ENCODE data around the gene PEX11A. TPM values are rescaled to one million over a fixed set of nuclear protein-coding genes. Genes with fewer than 3 reads are reported as not detected.

The PEX11A gene
- total and polyA plus RNA-seq, 2 of the 8 experiments (the other 6 are each of a cell fraction or from before 2014, with no cell fraction given): 2.9 to 3.0 TPM

DNA sequence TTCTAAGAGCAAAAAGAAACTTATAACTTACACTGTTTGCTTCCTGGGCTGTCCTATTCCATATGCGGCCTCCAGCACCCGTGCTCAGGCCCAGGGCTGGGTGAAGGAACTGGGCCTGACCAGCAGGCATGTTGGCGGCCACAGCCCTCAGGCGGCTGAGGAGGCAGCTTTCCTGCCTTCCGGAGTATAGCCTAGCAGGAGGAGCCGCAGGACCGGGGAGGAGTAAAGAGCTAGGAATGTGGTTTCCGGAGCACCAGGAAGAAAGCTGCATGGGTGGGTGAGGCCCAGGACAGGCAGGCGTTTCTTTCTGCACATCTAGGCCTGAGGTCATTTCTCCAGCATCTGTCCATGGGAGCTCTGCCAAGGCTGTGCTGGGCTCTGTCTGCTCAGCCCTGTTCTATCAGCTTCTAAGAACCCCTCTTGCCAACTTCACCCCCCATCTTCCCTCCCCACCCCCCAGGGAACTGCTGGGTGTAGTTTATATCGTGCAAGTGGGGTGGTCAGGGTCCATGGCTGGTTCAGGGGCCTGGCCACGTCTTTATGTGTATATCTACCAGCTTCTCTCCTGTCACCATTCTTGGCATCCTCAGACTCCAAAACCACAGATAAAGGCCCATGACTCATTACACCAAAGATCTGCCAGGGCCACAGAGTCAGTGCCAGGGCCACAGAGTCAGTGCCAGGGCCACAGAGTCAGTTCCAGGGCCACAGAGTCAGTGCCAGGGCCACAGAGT is 27.5 kb downstream of the PEX11A start:
- CTCF ChIA-PET (ENCODE audit: partially characterized antibody): interaction anchor here (0.9 to 4.1 kb wide), 5 partner anchors 9 to 174 kb away, joined by 3 to 42 read pairs (median 4); no protein-coding TSS in a partner anchor

More for the DNA sequence above, 27.5 kb downstream of the PEX11A start:
- H3K36me3 ChIP-seq (ENCODE audit: control insufficient read depth in 2 of 4, insufficient read depth in 4 of 4, low read length in 3 of 4): no peaks in the 10 kb centered on the region
- no peak overlapping the region for H3K4ac ChIP-seq (replicated peaks; ENCODE audit: insufficient read length, low read depth, low read length)
- H3K79me1 ChIP-seq (ENCODE audit: low read depth, low read length): no peaks in the 10 kb centered on the region
- H3K4me3 ChIP-seq (ENCODE audit: extremely low read depth in 1 of 4, insufficient read depth in 2 of 4, low read depth in 3 of 4, low read length in 4 of 4): no peak overlapping the region
- DNase-seq (ENCODE audit: low read depth in 1 of 2, low spot score in 2 of 2) (no peak), FAIRE-seq (no peak)
- peaks cover 0 to 18% (median 12%) of the 10 kb centered on the region in 4 experiments; a peak in 5 of 7 replicates for H3K27me3 ChIP-seq (replicated peaks in 1 of 4; ENCODE audit: control insufficient read depth in 3 of 4, extremely low read depth in 1 of 4, insufficient read depth in 3 of 4, low read length in 3 of 4)
- H4K8ac ChIP-seq (ENCODE audit: extremely low read depth, insufficient read depth, low read length): no peak overlapping the region; the same call in 1 of the 2 replicates
- TF ChIP-seq SRF (IDR thresholded peaks at IDR 0.05; ENCODE audit: low read depth, low read length) (no peak), SIRT6 (IDR thresholded peaks at IDR 0.05; ENCODE audit: low read length) (no peak), SP2 (IDR thresholded peaks at IDR 0.05; ENCODE audit: low read length) (no peak), NANOG (IDR thresholded peaks at IDR 0.05; ENCODE audit: insufficient read depth, low read depth, low read length, poor library complexity, severe bottlenecking) (no peak), CHD2 (IDR thresholded peaks at IDR 0.05; ENCODE audit: low read length) (no peak), EP300 (IDR thresholded peaks at IDR 0.05; ENCODE audit: borderline replicate concordance in 1 of 2, low read depth in 2 of 2, low read length in 2 of 2) (no peak), ASH2L (IDR thresholded peaks at IDR 0.05; ENCODE audit: low read length) (no peak), TCF12 (IDR thresholded peaks at IDR 0.05; ENCODE audit: low read depth, low read length) (no peak)
- TF ChIP-seq, protein P1, sequence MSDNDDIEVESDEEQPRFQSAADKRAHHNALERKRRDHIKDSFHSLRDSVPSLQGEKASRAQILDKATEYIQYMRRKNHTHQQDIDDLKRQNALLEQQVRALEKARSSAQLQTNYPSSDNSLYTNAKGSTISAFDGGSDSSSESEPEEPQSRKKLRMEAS (IDR thresholded peaks at IDR 0.05): no peak
- H2BK5ac ChIP-seq (ENCODE audit: low read depth, low read length): no peak overlapping the region
- 0 out of 2 replicates have a peak overlapping the region, but pooled peaks have one; percentile 17 for H2BK12ac ChIP-seq (ENCODE audit: low read depth, low read length)
- peaks cover 0 to 11% (median 7%) of the 10 kb centered on the region in 4 experiments; a peak in 6 of 7 replicates for H3K4me1 ChIP-seq (replicated peaks in 1 of 4; ENCODE audit: control insufficient read depth in 3 of 4, insufficient read depth in 4 of 4, low read length in 3 of 4)
- no peak overlapping the region for H4K5ac ChIP-seq (ENCODE audit: insufficient read length, low read depth, low read length)
- no peaks in the 10 kb centered on the region for H3K79me2 ChIP-seq (ENCODE audit: control insufficient read depth in 1 of 2, insufficient read depth in 2 of 2, low read length in 2 of 2)
- no peak overlapping the region for H2BK15ac ChIP-seq (ENCODE audit: low read length)
- H2AK5ac ChIP-seq (ENCODE audit: low read depth, low read length): 0 out of 2 replicates have a peak overlapping the region, but pooled peaks have one; percentile 53
- H3K9me3 ChIP-seq (ENCODE audit: insufficient read depth in 2 of 2, low read depth in 1 of 2, low read length in 1 of 2): no peaks in the 10 kb centered on the region
- H2BK20ac ChIP-seq (ENCODE audit: low read length): no peak overlapping the region
- no peak overlapping the region for H3K23ac ChIP-seq (ENCODE audit: insufficient read length)
- 80% methylated on average over 11 of the region's 11 CpGs; no CpG with 5 or more reads in 1 of the 2 experiments for WGBS, 2 experiments (ENCODE audit: extremely low coverage in 1 of 2, insufficient coverage in 1 of 2, insufficient read length in 1 of 2, insufficient replicate concordance in 2 of 2, low coverage in 1 of 2, low lambda C conversion rate in 2 of 2, missing lambda C conversion rate in 1 of 2)
- H3K18ac ChIP-seq (ENCODE audit: extremely low read depth, low read length): no peak overlapping the region
- no peak overlapping the region for H3K27ac ChIP-seq (ENCODE audit: low read depth, low read length)
- H3K56ac ChIP-seq (replicated peaks; ENCODE audit: insufficient read length, low read depth, low read length): no peak overlapping the region
- H2BK120ac ChIP-seq (replicated peaks; ENCODE audit: low read depth, low read length): no peak overlapping the region
- H4K91ac ChIP-seq (replicated peaks; ENCODE audit: insufficient read length, low read length): no peak overlapping the region
- H3K23me2 ChIP-seq (ENCODE audit: low read depth, low read length): no peaks in the 10 kb centered on the region; the same call in 1 of the 2 replicates
- H3K4me2 ChIP-seq (ENCODE audit: insufficient read depth in 1 of 2, low read depth in 2 of 2, low read length in 2 of 2): no peak overlapping the region
- H2AFZ ChIP-seq (ENCODE audit: low read length): peak overlapping the region; percentile 6; the same call in 1 of the 2 replicates
- no peak overlapping the region for H3K14ac ChIP-seq (ENCODE audit: insufficient read length)
- POLR2A ChIA-PET (ENCODE audit: partially characterized antibody): interaction anchor here (0.8 kb wide), 1 partner anchor 16 kb away, joined by 4 read pairs; no protein-coding TSS in a partner anchor
- no peaks in the 10 kb centered on the region for H4K20me1 ChIP-seq (replicated peaks in 1 of 2; ENCODE audit: control insufficient read depth in 1 of 2, insufficient read depth in 2 of 2, low read length in 2 of 2)
- H3K9ac ChIP-seq (replicated peaks in 1 of 4; ENCODE audit: extremely low read depth in 1 of 4, low read depth in 3 of 4, low read length in 3 of 4): no peak overlapping the region
